Activated T-cell treated with anti-CD3 and anti-CD28 coated beads for 24 hours (primary cell): ENCODE data around the gene OBSCN.
A peak's percentile ranks its signal among the peaks of the same experiment; 100 is the strongest.
"Not testable (repeated sequence)": the region's sequence is repeated elsewhere in the genome, so short reads cannot be mapped to it uniquely, and the experiment has no call there.

Experiments
- DNase-seq: peaks from one replicate; pipeline ENCODE4 v3.0.0-alpha.2; 2020; ENCODE audit warnings: low read depth

OBSCN gene

GRCh38 chr1:228259951-228260350 is 52.1 kb downstream of the OBSCN start:
- no peak for DNase-seq

GRCh38 chr1:228261706-228262105 is 53.9 kb downstream of the OBSCN start:
- no peak for DNase-seq

GRCh38 chr1:228262475-228262874 is 54.6 kb downstream of the OBSCN start:
- no peak for DNase-seq

- DNase-seq = no peak
Measured at GRCh38 chr1:228263636-228264035, 55.8 kb downstream of the OBSCN start.

GRCh38 chr1:228264090-228264829 is 56.4 kb downstream of the OBSCN start:
- DNase-seq = no peak

GRCh38 chr1:228265167-228265566 is 57.3 kb downstream of the OBSCN start:
- no peak for DNase-seq

- no peak for DNase-seq
Measured at GRCh38 chr1:228267962-228268880, 60.4 kb downstream of the OBSCN start.

- no peak for DNase-seq
Measured at GRCh38 chr1:228268881-228269265, 61.0 kb downstream of the OBSCN start.

GRCh38 chr1:228269431-228269830 is 61.6 kb downstream of the OBSCN start:
- not testable (repeated sequence) for DNase-seq

- no peak for DNase-seq
Measured at GRCh38 chr1:228270032-228270431, 62.2 kb downstream of the OBSCN start.

- DNase-seq = no peak
Measured at GRCh38 chr1:228271701-228272251, 63.9 kb downstream of the OBSCN start.

- no peak for DNase-seq
Measured at GRCh38 chr1:228272331-228272791, 64.5 kb downstream of the OBSCN start.

- no peak for DNase-seq
Measured at GRCh38 chr1:228272831-228273571, 65.2 kb downstream of the OBSCN start.

GRCh38 chr1:228273720-228274451 is 66.0 kb downstream of the OBSCN start:
- no peak for DNase-seq

- no peak for DNase-seq
Measured at GRCh38 chr1:228274452-228275178, 66.8 kb downstream of the OBSCN start.

GRCh38 chr1:228275179-228275429 is 67.3 kb downstream of the OBSCN start:
- no peak for DNase-seq

GRCh38 chr1:228275430-228276173 is 67.8 kb downstream of the OBSCN start:
- peak; percentile 83 for DNase-seq

- no peak for DNase-seq
Measured at GRCh38 chr1:228276174-228276831, 68.5 kb downstream of the OBSCN start.

- no peak for DNase-seq
Measured at GRCh38 chr1:228276901-228277490, 69.2 kb downstream of the OBSCN start.
